ENCODE results near the gene MAP2K1. TPM values are rescaled to one million over a fixed set of nuclear protein-coding genes. Genes with fewer than 3 reads are reported as not detected.

Gene MAP2K1
- total RNA-seq, 6 experiments from 2014 or later, result 25.7 to 68.8 (median 53.9) TPM

- H3K27me3 ChIP-seq, result no peaks in the 10 kb centered on the region
- no peak overlapping the region for H3K4me3 ChIP-seq
- WGBS (ENCODE audit: insufficient coverage, low coverage, low lambda C conversion rate, missing lambda C conversion rate), result 44% methylated on average over 1 of the region's 2 CpGs
- ATAC-seq (no peak), DNase-seq (no peak)
- no peaks in the 10 kb centered on the region for H3K9me3 ChIP-seq
- intact Hi-C loops (cut with DNase I), result no loop called here
- H3K36me3 ChIP-seq, result peaks cover 0 to 29% (median 11%) of the 10 kb centered on the region in 4 donors
- TF ChIP-seq POLR2A (IDR thresholded peaks at IDR 0.05) (no peak), CTCF (IDR thresholded peaks at IDR 0.05) (no peak)
- no peak overlapping the region for H3K27ac ChIP-seq
- H3K4me1 ChIP-seq, result no peaks in the 10 kb centered on the region
Measured at GRCh38 chr15:66433726-66434125, 47.0 kb downstream of the MAP2K1 start.

- Histone ChIP-seq H3K4me3 (no peak overlapping the region), H3K27me3 (no peaks in the 10 kb centered on the region), H3K4me1 (no peaks in the 10 kb centered on the region), H3K27ac (no peak overlapping the region), H3K36me3 (peaks cover 0 to 68% (median 18%) of the 10 kb centered on the region in 4 donors), H3K9me3 (no peaks in the 10 kb centered on the region)
- intact Hi-C loops (cut with DNase I), result no loop called here
- TF ChIP-seq CTCF (IDR thresholded peaks at IDR 0.05) (no peak), POLR2A (IDR thresholded peaks at IDR 0.05) (no peak)
- ATAC-seq (no peak), DNase-seq (no peak)
- 100% methylated on average over 2 of the region's 2 CpGs for WGBS (ENCODE audit: insufficient coverage, low coverage, low lambda C conversion rate, missing lambda C conversion rate)
Measured at GRCh38 chr15:66440501-66440900, 53.8 kb downstream of the MAP2K1 start.

- Histone ChIP-seq H3K9me3 (no peaks in the 10 kb centered on the region), H3K36me3 (no peaks in the 10 kb centered on the region), H3K27ac (peak overlapping the region in 1 of 3 donors; percentile 61), H3K4me1 (peaks cover 0 to 15% (median 2%) of the 10 kb centered on the region in 4 donors), H3K27me3 (no peaks in the 10 kb centered on the region), H3K4me3 (no peak overlapping the region)
- ATAC-seq, result peak in 1 of 4 donors; percentile 14
- WGBS (ENCODE audit: insufficient coverage, low coverage, low lambda C conversion rate, missing lambda C conversion rate), result 89% methylated on average over 4 of the region's 4 CpGs
- intact Hi-C loops (cut with DNase I), result no loop called here
- no peak for DNase-seq
- no peak for TF ChIP-seq CTCF (IDR thresholded peaks at IDR 0.05)
- no peak for TF ChIP-seq POLR2A (IDR thresholded peaks at IDR 0.05)
Measured at GRCh38 chr15:66452420-66452819, 65.7 kb downstream of the MAP2K1 start.

- ATAC-seq, result peak; percentile 63 to 93 (median 80)
- Histone ChIP-seq H3K4me1 (peaks cover 0 to 15% (median 2%) of the 10 kb centered on the region in 4 donors), H3K36me3 (no peaks in the 10 kb centered on the region), H3K27me3 (no peaks in the 10 kb centered on the region), H3K9me3 (no peaks in the 10 kb centered on the region), H3K27ac (peak overlapping the region in 2 of 3 donors; percentile 13 to 61), H3K4me3 (no peak overlapping the region)
- no peak for TF ChIP-seq CTCF (IDR thresholded peaks at IDR 0.05)
- TF ChIP-seq POLR2A (IDR thresholded peaks at IDR 0.05), result no peak
- WGBS (ENCODE audit: insufficient coverage, low coverage, low lambda C conversion rate, missing lambda C conversion rate), result 57% methylated on average over 1 of the region's 1 CpG
- intact Hi-C loops (cut with DNase I), result no loop called here
- peak in 1 of 3 donors; percentile 52 for DNase-seq
Measured at GRCh38 chr15:66452971-66453580, 66.4 kb downstream of the MAP2K1 start.
